Daoy (cell line): ENCODE data around the gene RCAN3. TPM values are rescaled to one million over a fixed set of nuclear protein-coding genes. Genes with fewer than 3 reads are reported as not detected.
"Not testable (repeated sequence)": the region's sequence is repeated elsewhere in the genome, so short reads cannot be mapped to it uniquely, and the experiment has no call there.

Source experiments
- DNase-seq: peaks from one replicate; pipeline ENCODE4 v3.0.0-alpha.2; 2015; ENCODE audit warnings: low read depth
- total RNA-seq: library from RNA; depleted of rRNA; stranded (reverse); fragments of >200 nt; shearing (Covaris generic); gene quantifications from 2 replicates; pipeline ENCODE4 v1.2.3, GENCODE V29; 2014

Gene RCAN3
- total RNA-seq, 1 experiment from 2014 or later, result 10.5 TPM

DNA sequence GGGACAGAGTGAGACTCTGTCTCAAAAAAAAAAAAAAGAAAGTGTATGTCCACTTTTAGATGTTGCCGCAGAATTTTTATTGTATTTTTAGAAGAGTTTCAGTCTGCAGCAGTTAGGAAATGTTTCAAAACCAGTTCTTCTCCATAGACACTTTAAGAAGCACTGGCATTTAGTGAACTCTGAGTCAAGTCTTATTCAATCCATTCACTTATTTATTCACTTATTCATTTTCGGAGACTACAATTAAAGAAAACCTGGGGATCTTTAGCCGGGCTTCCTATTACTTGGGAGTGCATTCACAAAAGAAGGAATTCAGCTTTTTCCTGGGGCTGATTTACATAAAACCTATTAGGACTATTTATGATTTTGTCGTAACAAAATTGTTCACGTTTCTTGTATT is 12.3 kb downstream of the RCAN3 start:
- no peak for DNase-seq

GRCh38 chr1:24515671-24516209 is 13.1 kb downstream of the RCAN3 start:
- DNase-seq, result peak; percentile 82

DNA sequence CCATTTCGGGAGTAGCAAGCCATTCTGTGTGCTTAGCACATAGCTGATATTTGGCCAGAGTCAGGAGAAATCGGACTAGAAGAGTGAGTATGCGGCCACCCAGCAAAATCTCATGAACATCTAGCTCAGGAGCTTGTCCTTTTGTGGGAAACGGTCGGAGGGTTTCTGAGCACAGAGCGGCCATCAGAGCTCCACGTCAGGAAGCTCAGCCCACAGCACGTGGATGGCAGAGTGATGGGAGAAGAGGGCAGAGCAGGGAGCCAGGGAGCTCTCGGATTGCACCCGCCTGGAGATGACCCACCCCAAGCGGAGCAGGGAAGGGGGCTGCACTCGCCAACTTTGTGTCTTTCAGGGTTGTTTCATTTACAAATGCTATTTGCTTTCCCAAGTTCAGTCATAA is 13.9 kb downstream of the RCAN3 start:
- no peak for DNase-seq

DNA sequence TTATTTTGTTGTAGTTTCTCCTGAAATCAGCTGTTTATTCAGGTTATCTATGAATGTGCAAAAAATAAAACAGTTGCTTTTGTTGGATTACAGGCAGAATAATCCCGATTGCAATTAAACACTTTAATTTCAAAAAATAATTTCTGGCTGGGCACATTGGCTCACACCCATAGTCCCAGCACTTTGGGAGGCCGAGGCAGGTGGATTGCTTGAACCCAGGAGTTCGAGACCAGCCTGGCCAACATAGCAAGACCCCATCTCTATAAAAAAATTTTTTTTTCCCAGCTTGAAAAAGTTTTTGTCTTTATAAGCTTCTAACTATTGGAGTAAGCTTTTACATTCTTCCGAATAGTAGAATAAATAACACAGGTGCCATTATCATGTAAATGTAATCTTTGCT is 15.3 kb downstream of the RCAN3 start:
- DNase-seq, result no peak

DNA sequence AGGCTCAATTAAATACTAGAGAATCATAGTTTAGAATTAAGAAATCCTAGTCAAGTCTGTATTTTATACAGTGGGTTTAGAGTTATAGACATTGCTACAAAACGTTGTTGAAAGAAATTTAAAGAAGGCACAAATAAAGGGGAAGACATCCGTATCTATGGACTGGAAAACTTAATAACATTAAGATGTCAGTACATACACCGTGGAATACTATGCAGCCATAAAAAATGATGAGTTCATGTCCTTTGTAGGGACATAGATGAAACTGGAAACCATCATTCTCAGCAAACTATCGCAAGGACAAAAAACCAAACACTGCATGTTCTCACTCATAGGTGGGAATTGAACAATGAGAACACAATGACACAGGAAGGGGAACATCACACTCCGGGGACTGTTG is 17.6 kb downstream of the RCAN3 start:
- not testable (repeated sequence) for DNase-seq

DNA sequence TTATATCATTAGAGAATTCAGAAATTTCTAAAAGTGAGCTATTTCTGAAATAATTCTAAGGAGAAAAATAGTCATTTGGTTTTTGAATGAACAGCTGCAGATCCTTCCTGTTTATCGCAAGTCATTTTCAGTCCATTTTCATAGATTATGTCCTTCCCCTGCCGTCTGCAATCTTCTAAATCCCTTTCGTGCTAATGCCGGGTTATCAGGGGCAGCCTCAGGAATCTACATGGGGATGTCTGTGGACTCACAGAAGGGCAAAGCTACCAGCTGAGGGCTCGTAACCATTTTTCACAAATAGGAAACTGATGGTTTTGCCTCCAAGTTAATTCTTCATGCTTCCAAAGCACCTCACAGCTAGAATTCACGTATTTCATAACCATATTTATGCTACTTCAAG is 23.0 kb downstream of the RCAN3 start:
- DNase-seq, result no peak

GRCh38 chr1:24526045-24526444 is 23.4 kb downstream of the RCAN3 start:
- no peak for DNase-seq

DNA sequence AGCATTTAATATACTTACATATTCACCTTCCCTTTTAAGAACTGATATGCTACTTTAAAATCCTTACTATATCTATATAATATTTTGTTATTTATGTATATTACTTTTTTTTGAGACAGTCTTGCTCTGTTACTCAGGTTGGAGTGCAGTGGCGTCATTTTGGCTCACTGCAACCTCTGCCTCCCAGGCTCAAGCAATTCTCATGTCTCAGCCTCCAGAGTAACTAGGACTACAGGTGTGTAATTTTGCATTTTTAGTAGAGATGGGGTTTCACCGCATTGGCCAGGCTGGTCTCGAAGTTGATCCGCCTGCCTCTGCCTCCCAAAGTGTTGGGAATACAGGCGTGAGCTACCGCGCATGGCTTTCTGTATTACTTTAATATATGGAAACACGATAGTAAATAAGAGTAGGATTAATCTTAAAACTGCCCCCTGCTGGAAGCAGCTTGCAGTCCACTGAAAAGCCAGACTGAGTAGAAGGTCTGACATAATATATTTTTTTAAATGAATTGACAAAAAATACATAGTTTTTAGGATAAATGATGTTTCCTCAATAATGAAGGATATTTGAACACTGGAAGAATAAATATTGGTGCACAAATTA is 24.4 kb downstream of the RCAN3 start:
- no peak for DNase-seq

- DNase-seq, result no peak
These were observed 26.1 kb downstream of the RCAN3 start for GRCh38 chr1:24528744-24529143.

- DNase-seq, result not testable (repeated sequence)
These were observed 26.7 kb downstream of the RCAN3 start for GRCh38 chr1:24529292-24529691.

GRCh38 chr1:24535021-24535424 is 32.4 kb downstream of the RCAN3 start:
- DNase-seq, result no peak

GRCh38 chr1:24535778-24536177 is 33.1 kb downstream of the RCAN3 start:
- no peak for DNase-seq

DNA sequence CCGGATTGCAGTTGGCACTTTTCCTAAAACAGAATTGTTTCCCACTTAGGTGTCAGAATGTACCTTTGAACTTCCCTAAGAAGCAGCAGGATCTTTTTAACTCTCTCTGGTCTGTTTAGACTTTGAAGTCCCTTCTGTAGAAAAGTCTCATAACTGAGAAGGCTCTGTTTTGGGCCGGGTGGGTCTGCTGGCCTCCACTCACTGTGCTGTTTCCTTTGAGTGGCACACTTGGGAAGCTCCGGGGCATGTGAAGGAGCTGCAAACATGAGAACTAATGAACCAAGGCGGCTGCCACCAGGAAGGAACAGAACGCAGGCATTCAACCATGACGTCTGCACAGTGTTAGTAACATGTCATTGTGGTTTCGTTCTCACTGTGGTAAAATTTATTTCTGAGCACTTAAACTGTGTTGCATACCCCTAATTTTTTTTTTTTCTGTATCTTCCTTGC is 33.8 kb downstream of the RCAN3 start:
- DNase-seq, result peak; percentile 23

DNA sequence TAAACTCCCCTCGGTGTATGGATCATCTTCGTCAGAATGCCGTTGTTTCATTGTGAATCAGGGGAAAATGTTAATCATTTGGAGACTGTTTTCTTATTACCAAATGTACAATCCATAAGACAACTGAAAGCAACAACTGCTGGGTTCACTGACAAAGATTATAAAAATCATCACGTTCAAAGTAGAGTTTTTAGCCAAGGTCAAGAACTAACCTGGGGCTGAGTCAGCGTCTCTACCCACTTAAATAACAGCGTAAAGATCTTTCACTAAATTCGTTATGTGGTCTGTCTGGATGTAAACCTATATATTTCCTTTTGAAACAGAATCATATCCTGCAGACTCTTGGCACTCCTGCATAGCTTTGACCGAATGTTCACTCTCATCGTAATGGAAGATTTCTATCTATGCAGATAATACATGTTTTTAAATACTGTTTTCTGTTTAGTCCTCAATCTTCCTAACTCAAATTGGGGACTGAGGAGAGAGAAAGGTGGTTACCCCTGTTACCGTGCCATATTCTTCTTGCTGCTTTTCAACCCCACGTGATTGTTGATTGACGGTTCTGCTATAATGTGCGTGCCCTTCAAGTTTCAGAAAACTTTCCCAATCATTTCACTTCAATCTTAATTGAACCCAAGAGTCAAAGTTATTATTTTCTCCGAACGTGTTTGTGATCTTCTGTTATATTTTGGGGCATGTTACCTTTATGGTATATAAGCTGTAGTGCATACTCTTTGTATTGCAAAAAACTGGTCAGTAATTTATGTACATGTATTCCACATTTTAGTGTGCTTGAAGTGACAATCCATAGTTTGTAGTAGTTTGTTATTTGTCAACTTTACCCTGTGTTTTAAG is 37.6 kb downstream of the RCAN3 start:
- no peak for DNase-seq

- DNase-seq, result peak; percentile 71
These were observed 38.5 kb downstream of the RCAN3 start for GRCh38 chr1:24540906-24541710.

DNA sequence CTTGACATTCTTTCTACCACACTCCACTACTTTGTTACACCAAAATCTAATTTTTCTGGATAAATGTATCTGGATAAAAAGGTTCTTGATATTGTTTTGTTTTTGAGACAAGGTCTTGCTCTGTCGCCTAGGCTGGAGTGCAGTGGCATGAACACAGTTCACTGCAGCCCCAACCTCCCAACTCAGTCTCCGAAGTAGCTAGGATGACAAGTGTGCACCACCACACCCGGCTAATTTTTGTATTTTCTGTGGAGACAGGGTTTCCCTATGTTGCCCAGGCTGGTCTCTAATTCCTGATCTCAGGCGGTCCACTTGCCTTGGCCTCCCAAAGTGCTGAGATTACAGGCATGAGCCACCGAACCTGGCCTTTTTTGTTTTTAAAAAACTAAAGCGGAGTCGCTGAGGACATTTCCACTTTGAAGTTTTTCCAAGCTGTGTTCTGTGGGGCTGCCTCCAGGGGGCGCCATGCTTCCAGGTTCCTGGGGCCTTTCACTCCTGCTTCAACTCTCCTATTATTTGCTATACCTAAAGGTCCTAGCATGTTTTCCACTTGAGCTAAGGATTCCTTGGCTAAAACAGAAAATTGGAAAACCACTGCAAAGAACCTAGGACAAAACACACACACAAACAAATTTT is 39.2 kb downstream of the RCAN3 start:
- peak; percentile 27 for DNase-seq

DNA sequence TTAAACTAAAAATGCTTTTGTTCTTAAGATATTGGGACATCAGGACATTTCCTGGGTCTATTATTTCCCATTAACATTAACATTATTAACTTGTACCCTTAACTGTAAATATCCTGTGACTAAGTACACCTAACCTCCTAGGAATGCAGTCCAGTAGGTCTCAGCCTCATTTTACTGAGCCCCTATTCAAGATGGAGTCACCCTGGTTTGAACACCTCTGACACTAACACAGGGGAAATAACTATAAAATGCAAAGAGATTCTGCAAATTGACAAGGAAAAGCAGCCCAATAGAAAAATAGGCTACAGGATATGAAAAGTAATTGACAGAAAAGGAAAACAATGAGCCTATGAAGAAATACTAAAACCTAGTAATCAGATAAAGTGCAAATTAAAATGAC is 41.6 kb downstream of the RCAN3 start:
- no peak for DNase-seq

DNA sequence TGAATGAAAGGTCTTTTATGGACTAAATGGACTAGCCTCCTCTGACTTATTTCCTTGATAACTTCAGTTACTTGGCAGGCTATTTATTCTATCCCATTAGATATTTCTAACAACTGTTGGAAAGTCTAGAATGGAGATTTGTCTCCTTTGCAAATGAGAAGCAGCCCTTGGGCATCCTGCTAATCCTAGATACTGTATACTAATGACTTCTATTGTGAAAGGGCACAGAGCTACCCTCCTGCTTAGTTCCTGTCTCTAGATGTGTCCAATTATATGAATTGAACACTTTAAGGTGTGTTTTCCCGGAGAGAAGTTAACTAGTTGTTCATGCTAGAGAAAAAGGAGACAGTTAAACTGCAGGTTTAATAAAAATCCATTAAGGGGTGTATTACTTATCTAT is 43.0 kb downstream of the RCAN3 start:
- no peak for DNase-seq

GRCh38 chr1:24547195-24547594 is 44.6 kb downstream of the RCAN3 start:
- DNase-seq, result no peak

- no peak for DNase-seq
These were observed 45.4 kb downstream of the RCAN3 start for GRCh38 chr1:24548070-24548469.

DNA sequence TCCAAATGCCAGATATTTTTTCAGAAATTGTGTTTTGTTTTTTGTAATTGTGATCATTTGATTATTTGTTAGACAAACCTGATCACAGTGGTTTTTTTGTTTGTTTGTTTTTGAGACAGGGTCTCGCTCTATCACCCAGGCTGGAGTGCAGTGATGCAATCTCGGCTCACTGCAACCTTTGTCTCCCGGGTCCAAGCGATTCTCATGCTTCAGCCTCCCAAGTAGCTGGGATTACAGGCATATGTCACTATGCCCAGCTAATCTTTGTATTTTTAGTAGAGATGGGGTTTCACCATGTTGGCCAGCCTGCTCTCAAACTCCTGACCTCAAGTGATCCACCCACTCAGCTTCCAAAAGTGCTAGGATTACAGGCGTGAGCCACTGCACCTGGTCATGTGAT is 46.6 kb downstream of the RCAN3 start:
- not testable (repeated sequence) for DNase-seq
